HepG2 (cell line): ENCODE results near the gene TBCCD1. TPM values are rescaled to one million over a fixed set of nuclear protein-coding genes. Genes with fewer than 3 reads are reported as not detected.

ENCODE experiments used
- FOXO4 ChIP-seq: sonication (generic); formaldehyde crosslinking; conservative IDR thresholded peaks from 2 replicates; pipeline ENCODE4 v1.8.1; 2023; ENCODE audit warnings: missing genetic modification reagents
- GTF2F1 ChIP-seq: fragments of 150-350 bp; IDR thresholded peaks from 2 replicates; pipeline ENCODE4 v1.6.1; 2014; ENCODE audit warnings: low read length
- HDAC1 ChIP-seq: sonication (generic); formaldehyde crosslinking; IDR thresholded peaks from 2 replicates; pipeline ENCODE4 v1.5.1; 2020; ENCODE audit warnings: mild to moderate bottlenecking, missing genetic modification reagents
- HNRNPLL ChIP-seq: fragments of 200-400 bp; formaldehyde crosslinking; IDR thresholded peaks from 2 replicates; pipeline ENCODE4 v1.6.1; 2017; ENCODE audit warnings: mild to moderate bottlenecking, low read depth, low read length; ENCODE audit not compliant: poor library complexity, severe bottlenecking
- NFKB2 ChIP-seq: sonication (generic); formaldehyde crosslinking; IDR thresholded peaks from 2 replicates; pipeline ENCODE4 v1.4.0; 2020; ENCODE audit warnings: missing genetic modification reagents, borderline replicate concordance
- NFYC ChIP-seq: IDR thresholded peaks from 2 replicates; pipeline ENCODE4 v1.6.1; 2016; ENCODE audit warnings: missing genetic modification reagents, missing compliant biosample characterization
- TBP ChIP-seq: sonication (generic); formaldehyde crosslinking; IDR thresholded peaks from 2 replicates; pipeline ENCODE4 v1.5.0; 2020; ENCODE audit warnings: missing genetic modification reagents
- USF2 ChIP-seq, 2 experiments: sonication (generic) in 1 of 2; formaldehyde crosslinking in 1 of 2; IDR thresholded peaks; 2 replicates each; pipeline versions ENCODE4 v1.5.1 to v1.6.1; 2011 to 2020; ENCODE audit warnings: borderline replicate concordance in 1 of 2, low read depth in 1 of 2, low read length in 1 of 2, mild to moderate bottlenecking in 1 of 2, missing genetic modification reagents in 1 of 2, moderate library complexity in 1 of 2
- ZBTB4 ChIP-seq: sonication (generic); formaldehyde crosslinking; IDR thresholded peaks from 2 replicates; pipeline ENCODE4 v1.4.0; 2020; ENCODE audit warnings: missing genetic modification reagents, mild to moderate bottlenecking, borderline replicate concordance
- ZFYVE20 ChIP-seq: sonication (generic); formaldehyde crosslinking; IDR thresholded peaks from 2 replicates; pipeline ENCODE4 v1.8.0; 2023; ENCODE audit warnings: low read depth, mild to moderate bottlenecking, moderate library complexity, missing genetic modification reagents, borderline replicate concordance
- ZHX2 ChIP-seq, 2 experiments: sonication (generic) in 1 of 2; formaldehyde crosslinking in 1 of 2; IDR thresholded peaks; 2 replicates each; pipeline versions ENCODE4 v1.6.1 to v1.9.0; 2014 to 2022; ENCODE audit warnings: antibody characterized with exemption in 1 of 2, borderline replicate concordance in 1 of 2, inconsistent platforms in 1 of 2, low read depth in 1 of 2, missing genetic modification reagents in 1 of 2
- ZNF564 ChIP-seq: sonication (generic); formaldehyde crosslinking; IDR thresholded peaks from 2 replicates; pipeline ENCODE4 v1.8.1; 2023; ENCODE audit warnings: mild to moderate bottlenecking, missing genetic modification reagents
- ZNF761 ChIP-seq: sonication (generic); formaldehyde crosslinking; conservative IDR thresholded peaks from 2 replicates; pipeline ENCODE4 v1.4.0; 2020; ENCODE audit warnings: mild to moderate bottlenecking, missing genetic modification reagents
- ZSCAN12 ChIP-seq: sonication (generic); formaldehyde crosslinking; IDR thresholded peaks from 2 replicates; pipeline ENCODE4 v1.9.0; 2021; ENCODE audit warnings: mild to moderate bottlenecking, missing genetic modification reagents
- polyA plus RNA-seq, 8 experiments: library from polyadenylated mRNA; depleted of rRNA in 3 of 8; stranded (reverse) in 7 of 8; unstranded in 1 of 8; fragments of >200 nt; fragmentation: Illumina TruSeq in 4 of 8; extraction: Trizol in 4 of 8; gene quantifications; 2 replicates each; pipeline versions ENCODE4 v1.2.1 to v1.2.3, GENCODE V29; 2011 to 2016; ENCODE audit warnings: low read depth in 4 of 8, missing spikeins in 1 of 8, mixed read lengths in 1 of 8; ENCODE audit not compliant: insufficient read depth in 1 of 8
- total RNA-seq, 5 experiments: library from RNA; depleted of rRNA; stranded (reverse); fragments of >200 nt; fragmentation: Illumina TruSeq; extraction: Trizol; gene quantifications; 2 replicates each; pipeline ENCODE4 v1.2.3, GENCODE V29; 2016; ENCODE audit warnings: low read depth in 1 of 5

TBCCD1 gene
- total and polyA plus RNA-seq, 2 of the 13 experiments (the other 11 are each of a cell fraction or from before 2014, with no cell fraction given) = 13.6 to 16.2 TPM

- TF ChIP-seq NFKB2 (CRISPR knock-in tag) = peak; percentile 41; the same call in 1 of the 2 replicates
- TF ChIP-seq HNRNPLL = peak; percentile 83
- peak; percentile 12 for TF ChIP-seq ZNF564 (CRISPR knock-in tag)
- peak; percentile 57; the same call in 1 of the 2 replicates for TF ChIP-seq HDAC1 (CRISPR knock-in tag)
- TF ChIP-seq GTF2F1 = no peak
- TF ChIP-seq ZBTB4 = no peak
- TF ChIP-seq ZNF761 (CRISPR knock-in tag) = 0 out of 2 replicates have a peak, but pooled peaks have one; percentile 79
- peak; percentile 67; the same call in 1 of the 2 replicates for TF ChIP-seq ZHX2 (IDR thresholded peaks at IDR 0.05; ENCODE audit: low read depth)
- TF ChIP-seq ZHX2 (CRISPR knock-in tag; IDR thresholded peaks at IDR 0.05; ENCODE audit: borderline replicate concordance) = no peak
- no peak for TF ChIP-seq TBP (CRISPR knock-in tag)
- TF ChIP-seq ZFYVE20 (CRISPR knock-in tag) = no peak
- TF ChIP-seq ZSCAN12 (CRISPR knock-in tag) = no peak
- no peak for TF ChIP-seq USF2 (IDR thresholded peaks at IDR 0.05; ENCODE audit: low read depth, low read length)
- no peak for TF ChIP-seq USF2 (CRISPR knock-in tag; IDR thresholded peaks at IDR 0.05; ENCODE audit: borderline replicate concordance)
- peak; percentile 61 for TF ChIP-seq NFYC (CRISPR knock-in tag)
- TF ChIP-seq FOXO4 (CRISPR knock-in tag) = no peak
Observed at GRCh38 chr3:186567072-186567921, at the start of gene TBCCD1 (continued).
